ENCODE measurements around the gene PIK3R5.

Gene PIK3R5

GRCh38 chr17:8914554-8914953 lies 51.0 kb downstream of the PIK3R5 start:
- no peak for ATAC-seq (ENCODE audit: insufficient read depth, low read depth)
- Histone ChIP-seq H3K9ac (ENCODE audit: low read depth, low read length) (no peak overlapping the region), H3K9me3 (ENCODE audit: insufficient read depth, low read length, severe bottlenecking) (peaks cover 11% of the 10 kb centered on the region), H3K79me2 (ENCODE audit: insufficient read depth, low read length) (peaks cover 4% of the 10 kb centered on the region; the same call in 1 of the 2 replicates), H3K4me2 (ENCODE audit: insufficient read depth, low read length) (no peak overlapping the region), H3K4me3 (ENCODE audit: low read depth in 1 of 2, low read length in 2 of 2) (no peak overlapping the region), H3K4me1 (ENCODE audit: insufficient read depth, low read length) (no peaks in the 10 kb centered on the region), H4K20me1 (ENCODE audit: insufficient read depth, low read length) (peaks cover 8% of the 10 kb centered on the region; the same call in 1 of the 2 replicates), H2AFZ (ENCODE audit: low read depth, low read length) (no peak overlapping the region), H3K36me3 (ENCODE audit: insufficient read depth, low read length) (peaks cover 20% of the 10 kb centered on the region), H3K27me3 (ENCODE audit: insufficient read depth, low read length, poor library complexity) (no peaks in the 10 kb centered on the region), H3K27ac (ENCODE audit: low read length) (no peak overlapping the region)
- no peak for DNase-seq
- no peak for TF ChIP-seq EZH2 (IDR thresholded peaks at IDR 0.05; ENCODE audit: borderline replicate concordance, low read depth, low read length, severe bottlenecking)
- TF ChIP-seq, protein P1, sequence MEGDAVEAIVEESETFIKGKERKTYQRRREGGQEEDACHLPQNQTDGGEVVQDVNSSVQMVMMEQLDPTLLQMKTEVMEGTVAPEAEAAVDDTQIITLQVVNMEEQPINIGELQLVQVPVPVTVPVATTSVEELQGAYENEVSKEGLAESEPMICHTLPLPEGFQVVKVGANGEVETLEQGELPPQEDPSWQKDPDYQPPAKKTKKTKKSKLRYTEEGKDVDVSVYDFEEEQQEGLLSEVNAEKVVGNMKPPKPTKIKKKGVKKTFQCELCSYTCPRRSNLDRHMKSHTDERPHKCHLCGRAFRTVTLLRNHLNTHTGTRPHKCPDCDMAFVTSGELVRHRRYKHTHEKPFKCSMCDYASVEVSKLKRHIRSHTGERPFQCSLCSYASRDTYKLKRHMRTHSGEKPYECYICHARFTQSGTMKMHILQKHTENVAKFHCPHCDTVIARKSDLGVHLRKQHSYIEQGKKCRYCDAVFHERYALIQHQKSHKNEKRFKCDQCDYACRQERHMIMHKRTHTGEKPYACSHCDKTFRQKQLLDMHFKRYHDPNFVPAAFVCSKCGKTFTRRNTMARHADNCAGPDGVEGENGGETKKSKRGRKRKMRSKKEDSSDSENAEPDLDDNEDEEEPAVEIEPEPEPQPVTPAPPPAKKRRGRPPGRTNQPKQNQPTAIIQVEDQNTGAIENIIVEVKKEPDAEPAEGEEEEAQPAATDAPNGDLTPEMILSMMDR (IDR thresholded peaks at IDR 0.05; ENCODE audit: borderline replicate concordance, extremely low read depth, low read length, poor library complexity, severe bottlenecking) = no peak

GRCh38 chr17:8913879-8914278 lies 51.6 kb downstream of the PIK3R5 start:
- peaks cover 10% of the 10 kb centered on the region for H3K9me3 ChIP-seq (ENCODE audit: insufficient read depth, low read length, severe bottlenecking)
- H3K27me3 ChIP-seq (ENCODE audit: insufficient read depth, low read length, poor library complexity) = no peaks in the 10 kb centered on the region
- TF ChIP-seq, protein P1 (IDR thresholded peaks at IDR 0.05; ENCODE audit: borderline replicate concordance, extremely low read depth, low read length, poor library complexity, severe bottlenecking) = no peak
- no peak for TF ChIP-seq EZH2 (IDR thresholded peaks at IDR 0.05; ENCODE audit: borderline replicate concordance, low read depth, low read length, severe bottlenecking)
- DNase-seq (no peak), ATAC-seq (ENCODE audit: insufficient read depth, low read depth) (no peak)
- no peak overlapping the region for H3K4me3 ChIP-seq (ENCODE audit: low read depth in 1 of 2, low read length in 2 of 2)
- H3K27ac ChIP-seq (ENCODE audit: low read length) = no peak overlapping the region
- no peak overlapping the region for H3K9ac ChIP-seq (ENCODE audit: low read depth, low read length)
- no peaks in the 10 kb centered on the region for H3K4me1 ChIP-seq (ENCODE audit: insufficient read depth, low read length)
- H3K36me3 ChIP-seq (ENCODE audit: insufficient read depth, low read length) = peaks cover 23% of the 10 kb centered on the region
- peaks cover 8% of the 10 kb centered on the region; the same call in 1 of the 2 replicates for H4K20me1 ChIP-seq (ENCODE audit: insufficient read depth, low read length)
- H3K79me2 ChIP-seq (ENCODE audit: insufficient read depth, low read length) = peaks cover 4% of the 10 kb centered on the region; the same call in 1 of the 2 replicates
- no peak overlapping the region for H3K4me2 ChIP-seq (ENCODE audit: insufficient read depth, low read length)
- H2AFZ ChIP-seq (ENCODE audit: low read depth, low read length) = no peak overlapping the region

DNA sequence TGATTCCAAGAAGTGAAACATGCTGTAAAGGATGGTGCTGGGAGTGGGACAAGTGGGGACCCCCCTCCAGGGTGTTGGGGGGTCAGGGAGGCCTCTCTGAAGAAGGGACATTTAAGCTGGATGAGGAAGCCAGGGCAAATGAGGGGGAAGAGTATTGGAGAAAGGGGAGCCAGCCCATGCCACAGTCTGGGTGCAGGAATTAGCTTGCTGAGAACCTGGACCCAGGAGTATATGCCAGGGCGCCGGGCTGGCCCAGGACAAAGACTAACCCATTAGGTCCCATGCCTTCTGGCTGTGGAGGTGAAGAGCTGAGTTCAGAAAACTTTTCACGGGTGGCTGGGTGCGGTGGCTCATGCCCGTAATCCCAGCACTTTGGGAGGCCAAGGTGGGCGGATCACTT lies 52.4 kb downstream of the PIK3R5 start:
- ATAC-seq (ENCODE audit: insufficient read depth, low read depth) = no peak

More for the DNA sequence above, 52.4 kb downstream of the PIK3R5 start:
- no peaks in the 10 kb centered on the region for H3K4me1 ChIP-seq (ENCODE audit: insufficient read depth, low read length)
- H3K9me3 ChIP-seq (ENCODE audit: insufficient read depth, low read length, severe bottlenecking) = peaks cover 4% of the 10 kb centered on the region
- H3K4me3 ChIP-seq (ENCODE audit: low read depth in 1 of 2, low read length in 2 of 2) = no peak overlapping the region
- no peak for TF ChIP-seq EZH2 (IDR thresholded peaks at IDR 0.05; ENCODE audit: borderline replicate concordance, low read depth, low read length, severe bottlenecking)
- TF ChIP-seq, protein P1 (IDR thresholded peaks at IDR 0.05; ENCODE audit: borderline replicate concordance, extremely low read depth, low read length, poor library complexity, severe bottlenecking) = no peak
- peaks cover 30% of the 10 kb centered on the region for H3K36me3 ChIP-seq (ENCODE audit: insufficient read depth, low read length)
- H3K9ac ChIP-seq (ENCODE audit: low read depth, low read length) = no peak overlapping the region
- H3K27me3 ChIP-seq (ENCODE audit: insufficient read depth, low read length, poor library complexity) = no peaks in the 10 kb centered on the region
- no peak overlapping the region for H2AFZ ChIP-seq (ENCODE audit: low read depth, low read length)
- no peak for DNase-seq
- H3K27ac ChIP-seq (ENCODE audit: low read length) = no peak overlapping the region
- peaks cover 8% of the 10 kb centered on the region; the same call in 1 of the 2 replicates for H4K20me1 ChIP-seq (ENCODE audit: insufficient read depth, low read length)
- H3K4me2 ChIP-seq (ENCODE audit: insufficient read depth, low read length) = no peak overlapping the region
- peaks cover 4% of the 10 kb centered on the region; the same call in 1 of the 2 replicates for H3K79me2 ChIP-seq (ENCODE audit: insufficient read depth, low read length)

Data from DND-41 (cell line).